Measurements from ENCODE around the gene UBAC2. TPM values are rescaled to one million over a fixed set of nuclear protein-coding genes. Genes with fewer than 3 reads are reported as not detected.

The UBAC2 gene
- total RNA-seq, 1 experiment from 2014 or later, result 80.3 TPM

DNA sequence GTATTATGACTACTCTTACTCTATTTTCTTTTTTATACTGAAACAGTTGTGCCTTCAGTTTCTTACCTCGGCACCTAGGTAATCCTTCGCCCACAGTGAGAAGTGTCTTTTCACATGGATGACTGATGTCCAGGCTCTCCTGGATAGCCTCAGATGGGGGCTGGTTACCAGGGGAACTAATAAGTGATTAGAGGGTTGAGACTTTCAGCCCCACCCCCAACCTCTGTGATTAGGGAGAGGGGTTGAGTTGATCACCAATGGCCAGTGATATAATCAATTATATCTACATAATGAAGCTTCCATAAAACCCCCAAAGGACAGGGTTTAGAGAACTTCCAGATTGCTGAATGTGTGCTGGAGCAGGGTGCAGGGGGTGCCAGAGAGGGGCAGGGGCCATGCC, 149.5 kb downstream of the UBAC2 start:
- H3K36me3 ChIP-seq (ENCODE audit: low read depth), result 0 out of 2 replicates have a peak, but pooled peaks cover 8% of the 10 kb centered on the region
- no TSS peak for BruUV-seq (replicated peaks)
- H3K9me2 ChIP-seq (ENCODE audit: insufficient read depth), result no peaks in the 10 kb centered on the region
- ChIA-PET CTCF (no interaction called here), POLR2A (ENCODE audit: unreplicated experiment) (no interaction called here)
- peaks cover 6% of the 10 kb centered on the region; the same call in 1 of the 2 replicates for H4K20me1 ChIP-seq (ENCODE audit: insufficient read depth)
- no peaks in the 10 kb centered on the region for H3K9me3 ChIP-seq (ENCODE audit: insufficient read depth, low read depth)
- no peaks in the 10 kb centered on the region for H3K4me1 ChIP-seq (replicated peaks; ENCODE audit: insufficient read depth)
- H3F3A ChIP-seq (ENCODE audit: insufficient read depth, low read depth), result no peaks in the 10 kb centered on the region; the same call in 1 of the 2 replicates
- intact Hi-C loops (cut with micrococcal nuclease; ENCODE audit: unreplicated experiment), result no loop called here
- no peak overlapping the region for H3K27ac ChIP-seq
- no peak overlapping the region for H3K4me3 ChIP-seq
- H2AFZ ChIP-seq, result no peak overlapping the region
- TF ChIP-seq EZH2 (IDR thresholded peaks at IDR 0.05; ENCODE audit: low read depth), result no peak
- no peak for TF ChIP-seq CTCF (conservative IDR thresholded peaks at IDR 0.05)
- H3K79me2 ChIP-seq (ENCODE audit: low read depth), result no peaks in the 10 kb centered on the region
- H3K4me2 ChIP-seq, result no peak overlapping the region
- no peaks in the 10 kb centered on the region for H3K27me3 ChIP-seq (ENCODE audit: insufficient read depth, low read depth)
- DNase-seq, result no peak

GRCh38 chr13:99351772-99352171, 151.1 kb downstream of the UBAC2 start:
- no peak for DNase-seq
- intact Hi-C loops (cut with micrococcal nuclease; ENCODE audit: unreplicated experiment), result no loop called here
- H3K4me3 ChIP-seq, result no peak overlapping the region
- TF ChIP-seq EZH2 (IDR thresholded peaks at IDR 0.05; ENCODE audit: low read depth) (no peak), CTCF (conservative IDR thresholded peaks at IDR 0.05) (no peak)
- ChIA-PET POLR2A (ENCODE audit: unreplicated experiment) (no interaction called here), CTCF (no interaction called here)
- H3K9me2 ChIP-seq (ENCODE audit: insufficient read depth), result no peaks in the 10 kb centered on the region
- no peak overlapping the region for H2AFZ ChIP-seq
- no peaks in the 10 kb centered on the region for H3K27me3 ChIP-seq (ENCODE audit: insufficient read depth, low read depth)
- H3K27ac ChIP-seq, result no peak overlapping the region
- H3K79me2 ChIP-seq (ENCODE audit: low read depth), result no peaks in the 10 kb centered on the region
- H3K36me3 ChIP-seq (ENCODE audit: low read depth), result 0 out of 2 replicates have a peak, but pooled peaks cover 8% of the 10 kb centered on the region
- no peaks in the 10 kb centered on the region for H3K4me1 ChIP-seq (replicated peaks; ENCODE audit: insufficient read depth)
- H3F3A ChIP-seq (ENCODE audit: insufficient read depth, low read depth), result no peaks in the 10 kb centered on the region; the same call in 1 of the 2 replicates
- H4K20me1 ChIP-seq (ENCODE audit: insufficient read depth), result peaks cover 6% of the 10 kb centered on the region; the same call in 1 of the 2 replicates
- no peak overlapping the region for H3K4me2 ChIP-seq
- no peaks in the 10 kb centered on the region for H3K9me3 ChIP-seq (ENCODE audit: insufficient read depth, low read depth)
- BruUV-seq (replicated peaks), result no TSS peak

DNA sequence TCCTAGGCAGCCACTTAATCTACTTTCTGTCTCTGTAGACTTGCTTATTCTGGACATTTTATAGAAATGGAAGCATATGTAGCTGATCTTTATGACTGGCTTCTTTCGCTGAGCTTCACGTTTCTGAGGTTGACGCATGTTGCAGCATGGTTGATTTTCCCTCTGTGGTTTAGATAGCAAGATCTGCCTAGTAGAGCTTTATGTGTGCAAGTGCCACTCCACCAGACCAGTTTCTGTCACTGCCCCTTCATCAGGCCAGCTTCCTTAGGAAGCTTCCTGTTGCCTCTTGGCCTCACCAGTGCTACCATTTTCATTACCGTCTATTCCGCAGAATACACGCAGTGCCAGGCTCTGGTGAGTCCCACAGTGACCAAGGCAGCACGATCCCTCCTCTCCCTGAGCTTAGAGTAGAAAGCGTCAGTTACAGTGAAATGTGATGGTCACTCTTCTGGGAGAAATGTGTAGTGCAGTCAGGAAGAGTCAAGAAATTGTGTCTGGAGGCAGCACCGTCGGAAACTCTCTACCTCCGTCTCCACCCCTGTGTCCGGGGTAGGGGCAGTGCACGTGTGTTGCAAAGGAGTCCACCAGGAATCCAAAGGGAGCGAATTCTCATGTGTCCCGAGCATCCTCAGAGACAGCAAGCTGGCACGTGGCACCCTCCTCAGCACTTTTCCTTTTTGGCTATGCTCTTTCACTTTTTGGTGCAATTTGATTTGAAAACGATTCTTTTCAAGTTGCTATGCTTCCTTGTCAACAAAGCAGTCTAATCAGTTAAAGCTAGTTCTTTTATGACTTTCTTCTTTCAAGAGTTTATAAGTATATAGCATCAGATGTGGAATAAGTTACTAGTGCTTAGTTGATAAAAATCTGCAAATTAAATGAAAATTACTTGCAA, 151.9 kb downstream of the UBAC2 start:
- no peak for TF ChIP-seq CTCF (conservative IDR thresholded peaks at IDR 0.05)
- TF ChIP-seq EZH2 (IDR thresholded peaks at IDR 0.05; ENCODE audit: low read depth), result no peak
- H2AFZ ChIP-seq, result no peak overlapping the region
- H4K20me1 ChIP-seq (ENCODE audit: insufficient read depth), result peaks cover 6% of the 10 kb centered on the region; the same call in 1 of the 2 replicates
- H3K27me3 ChIP-seq (ENCODE audit: insufficient read depth, low read depth), result no peaks in the 10 kb centered on the region
- no peak overlapping the region for H3K4me3 ChIP-seq
- no peak overlapping the region for H3K4me2 ChIP-seq
- no peaks in the 10 kb centered on the region for H3K9me3 ChIP-seq (ENCODE audit: insufficient read depth, low read depth)
- no peak overlapping the region for H3K27ac ChIP-seq
- CTCF ChIA-PET, result no interaction called here
- no TSS peak for BruUV-seq (replicated peaks)
- no peaks in the 10 kb centered on the region; the same call in 1 of the 2 replicates for H3F3A ChIP-seq (ENCODE audit: insufficient read depth, low read depth)
- intact Hi-C loops (cut with micrococcal nuclease; ENCODE audit: unreplicated experiment), result no loop called here
- 0 out of 2 replicates have a peak, but pooled peaks cover 11% of the 10 kb centered on the region for H3K36me3 ChIP-seq (ENCODE audit: low read depth)
- H3K79me2 ChIP-seq (ENCODE audit: low read depth), result no peaks in the 10 kb centered on the region
- H3K9me2 ChIP-seq (ENCODE audit: insufficient read depth), result no peaks in the 10 kb centered on the region
- no peak for DNase-seq
- no peaks in the 10 kb centered on the region for H3K4me1 ChIP-seq (replicated peaks; ENCODE audit: insufficient read depth)
- POLR2A ChIA-PET (ENCODE audit: unreplicated experiment), result no interaction called here

All from PC-9 (cell line).